HepG2 (cell line): ENCODE results near the gene S100A4. TPM values are rescaled to one million over a fixed set of nuclear protein-coding genes. Genes with fewer than 3 reads are reported as not detected.
A peak's percentile ranks its signal among the peaks of the same experiment; 100 is the strongest.

Experiments
- BCLAF1 ChIP-seq: fragments of 450-650 bp; IDR thresholded peaks from 2 replicates; pipeline ENCODE4 v1.6.1; 2017; ENCODE audit warnings: mild to moderate bottlenecking
- DBP ChIP-seq: sonication (generic); formaldehyde crosslinking; IDR thresholded peaks from 2 replicates; pipeline ENCODE4 v1.4.0; 2020; ENCODE audit warnings: missing genetic modification reagents; ENCODE audit errors: not compliant biosample characterization
- DRAP1 ChIP-seq: IDR thresholded peaks from 2 replicates; pipeline ENCODE4 v1.6.1; 2016; ENCODE audit warnings: missing genetic modification reagents, missing compliant biosample characterization
- HIC2 ChIP-seq: sonication (generic); formaldehyde crosslinking; IDR thresholded peaks from 2 replicates; pipeline ENCODE4 v1.9.0; 2022; ENCODE audit warnings: low read depth, missing genetic modification reagents
- HOXD1 ChIP-seq: sonication (generic); formaldehyde crosslinking; IDR thresholded peaks from 2 replicates; pipeline ENCODE4 v1.5.0; 2020; ENCODE audit warnings: missing genetic modification reagents
- POLR2A ChIP-seq, 2 experiments: IDR thresholded peaks; 2 replicates each; pipeline ENCODE4 v1.6.1; 2011; ENCODE audit warnings: low read depth in 2 of 2, low read length in 2 of 2, mild to moderate bottlenecking in 1 of 2, moderate library complexity in 1 of 2; ENCODE audit not compliant: insufficient read depth in 1 of 2
- POLR2AphosphoS2 ChIP-seq: IDR thresholded peaks from 2 replicates; pipeline ENCODE4 v1.6.1; 2011; ENCODE audit warnings: low read depth, low read length, improper control_type of control experiment
- SUZ12 ChIP-seq: fragments of 150-350 bp; IDR thresholded peaks from 2 replicates; pipeline ENCODE4 v1.6.1; 2014; ENCODE audit warnings: low read depth, low read length
- TOE1 ChIP-seq: sonication (generic); formaldehyde crosslinking; IDR thresholded peaks from 2 replicates; pipeline ENCODE4 v1.4.0; 2020; ENCODE audit warnings: mild to moderate bottlenecking, missing genetic modification reagents
- YY1 ChIP-seq: IDR thresholded peaks from 2 replicates; pipeline ENCODE4 v1.6.1; 2011; ENCODE audit warnings: low read length, low read depth, moderate library complexity, mild to moderate bottlenecking; ENCODE audit not compliant: insufficient read depth, insufficient replicate concordance
- ZFYVE20 ChIP-seq: sonication (generic); formaldehyde crosslinking; IDR thresholded peaks from 2 replicates; pipeline ENCODE4 v1.8.0; 2023; ENCODE audit warnings: low read depth, mild to moderate bottlenecking, moderate library complexity, missing genetic modification reagents, borderline replicate concordance
- ZNF12 ChIP-seq: sonication (generic); formaldehyde crosslinking; IDR thresholded peaks from 2 replicates; pipeline ENCODE4 v1.5.0; 2020; ENCODE audit warnings: missing genetic modification reagents
- ZNF160 ChIP-seq: sonication (generic); formaldehyde crosslinking; IDR thresholded peaks from 2 replicates; pipeline ENCODE4 v1.8.0; 2022; ENCODE audit warnings: mild to moderate bottlenecking, inconsistent platforms, missing genetic modification reagents
- ZNF18 ChIP-seq: sonication (generic); formaldehyde crosslinking; IDR thresholded peaks from 2 replicates; pipeline ENCODE4 v1.8.0; 2022; ENCODE audit warnings: mild to moderate bottlenecking, missing genetic modification reagents; ENCODE audit not compliant: insufficient replicate concordance
- ZNF512 ChIP-seq: sonication (generic); formaldehyde crosslinking; IDR thresholded peaks from 2 replicates; pipeline ENCODE4 v1.4.0; 2020; ENCODE audit warnings: mild to moderate bottlenecking, missing genetic modification reagents
- ZNF556 ChIP-seq: sonication (generic); formaldehyde crosslinking; IDR thresholded peaks from 2 replicates; pipeline ENCODE4 v1.4.0; 2020; ENCODE audit warnings: mild to moderate bottlenecking, missing genetic modification reagents, borderline replicate concordance
- ZNF652 ChIP-seq: IDR thresholded peaks from 2 replicates; pipeline ENCODE4 v1.6.1; 2016; ENCODE audit warnings: low read depth, borderline replicate concordance
- ZNF75D ChIP-seq: sonication (generic); formaldehyde crosslinking; IDR thresholded peaks from 2 replicates; pipeline ENCODE4 v1.8.1; 2023; ENCODE audit warnings: missing genetic modification reagents, mild to moderate bottlenecking, borderline replicate concordance
- ZNF782 ChIP-seq: sonication (generic); formaldehyde crosslinking; IDR thresholded peaks from 2 replicates; pipeline ENCODE4 v1.4.0; 2020; ENCODE audit warnings: missing genetic modification reagents, mild to moderate bottlenecking, borderline replicate concordance
- polyA plus RNA-seq, 8 experiments: library from polyadenylated mRNA; depleted of rRNA in 3 of 8; stranded (reverse) in 7 of 8; unstranded in 1 of 8; fragments of >200 nt; fragmentation: Illumina TruSeq in 4 of 8; extraction: Trizol in 4 of 8; gene quantifications; 2 replicates each; pipeline versions ENCODE4 v1.2.1 to v1.2.3, GENCODE V29; 2011 to 2016; ENCODE audit warnings: low read depth in 4 of 8, missing spikeins in 1 of 8, mixed read lengths in 1 of 8; ENCODE audit not compliant: insufficient read depth in 1 of 8
- total RNA-seq, 5 experiments: library from RNA; depleted of rRNA; stranded (reverse); fragments of >200 nt; fragmentation: Illumina TruSeq; extraction: Trizol; gene quantifications; 2 replicates each; pipeline ENCODE4 v1.2.3, GENCODE V29; 2016; ENCODE audit warnings: low read depth in 1 of 5

The S100A4 gene
- total and polyA plus RNA-seq, 2 of the 13 experiments (the other 11 are each of a cell fraction or from before 2014, with no cell fraction given), result 12.9 to 20.2 TPM

GRCh38 chr1:153545067-153546055 is at the start of gene S100A4 (continued):
- TF ChIP-seq DBP (no peak), ZNF782 (CRISPR knock-in tag) (no peak; the same call in 1 of the 2 replicates), SUZ12 (no peak), ZNF18 (CRISPR knock-in tag) (no peak), ZNF556 (CRISPR knock-in tag) (no peak), TOE1 (CRISPR knock-in tag) (no peak), ZNF160 (CRISPR knock-in tag) (no peak), DRAP1 (CRISPR knock-in tag) (peak; percentile 59; the same call in 1 of the 2 replicates), POLR2AphosphoS2 (no peak), ZNF652 (peak; percentile 82), ZFYVE20 (no peak), YY1 (peak; percentile 71), ZNF75D (no peak), HIC2 (CRISPR knock-in tag) (peak; percentile 80), POLR2A (IDR thresholded peaks at IDR 0.05; ENCODE audit: insufficient read depth in 1 of 2, low read depth in 2 of 2, low read length in 2 of 2) (peak; percentile 51 to 82), BCLAF1 (no peak), ZNF12 (CRISPR knock-in tag) (0 out of 2 replicates have a peak, but pooled peaks have one; percentile 43), ZNF512 (CRISPR knock-in tag) (no peak), HOXD1 (no peak)
